NCI-H82 (cell line): ENCODE results near the gene FRMD4A.
"Not testable (repeated sequence)": the region's sequence is repeated elsewhere in the genome, so short reads cannot be mapped to it uniquely, and the experiment has no call there.

Experiments
- DNase-seq: peaks from one replicate; lab custom pipeline; 2025; lab: John Stamatoyannopoulos, UW

The FRMD4A gene

DNA sequence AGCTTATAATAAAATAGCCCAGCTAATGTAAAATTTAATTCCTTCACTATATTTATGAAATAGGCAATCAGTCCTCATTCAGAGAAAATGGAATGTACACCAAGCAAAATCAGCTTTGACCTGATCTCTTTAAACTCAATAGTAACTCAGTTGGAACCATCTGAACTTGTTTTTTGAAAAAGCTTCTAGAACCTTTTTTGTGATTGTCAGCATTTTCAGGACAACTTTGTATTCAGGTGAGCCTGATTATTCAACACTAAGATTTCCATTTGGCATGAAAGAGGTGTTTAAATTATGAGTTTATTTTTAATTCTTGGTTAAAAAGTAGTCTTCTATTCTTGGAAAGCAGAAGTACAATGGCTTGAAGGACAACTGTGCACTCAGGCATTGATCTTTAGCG, 89.5 kb downstream of the FRMD4A start:
- no peak for DNase-seq

DNA sequence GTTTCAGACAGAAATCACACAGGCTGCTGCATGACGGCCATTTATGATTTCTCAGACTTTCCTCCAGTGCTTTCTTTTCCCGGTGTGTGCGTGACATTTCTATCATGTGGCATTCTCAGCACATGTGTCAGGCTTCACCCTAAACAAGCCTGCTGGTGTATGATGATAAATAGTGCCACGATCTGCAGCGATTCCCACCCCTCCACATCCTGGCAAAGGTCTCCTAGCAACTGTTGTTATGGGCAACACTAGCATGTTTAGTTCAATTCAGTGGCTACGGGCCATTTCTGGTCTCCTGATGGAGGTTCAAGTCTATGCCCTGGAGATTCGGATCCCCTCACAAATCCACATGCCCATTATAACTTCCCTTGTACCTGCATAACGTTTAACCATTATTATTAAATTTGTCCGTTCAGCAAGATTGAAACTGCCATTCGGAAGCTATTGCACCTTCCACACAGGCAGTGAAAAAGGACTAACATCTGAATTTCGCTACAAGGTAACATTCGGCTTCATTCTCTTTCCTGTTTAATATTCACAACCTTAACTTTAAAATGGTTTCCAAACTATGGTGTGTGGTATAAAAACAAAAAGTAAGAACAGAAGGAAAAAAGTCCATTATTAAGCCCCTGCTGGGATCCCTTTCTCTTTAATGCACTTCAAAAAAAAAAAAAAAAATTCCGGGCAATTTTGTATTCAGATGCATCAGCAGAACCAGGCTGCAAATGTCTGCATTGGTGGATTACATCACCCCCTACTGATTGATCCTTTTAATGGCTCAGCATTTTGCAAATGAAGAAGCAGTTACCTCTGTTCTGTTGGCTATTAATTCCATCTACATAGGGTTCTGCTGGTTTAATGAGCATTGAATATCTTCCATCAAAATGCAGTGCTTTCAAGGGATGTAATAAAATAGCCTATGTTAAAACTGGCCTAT, 90.2 kb downstream of the FRMD4A start:
- peak; percentile 10 for DNase-seq

DNA sequence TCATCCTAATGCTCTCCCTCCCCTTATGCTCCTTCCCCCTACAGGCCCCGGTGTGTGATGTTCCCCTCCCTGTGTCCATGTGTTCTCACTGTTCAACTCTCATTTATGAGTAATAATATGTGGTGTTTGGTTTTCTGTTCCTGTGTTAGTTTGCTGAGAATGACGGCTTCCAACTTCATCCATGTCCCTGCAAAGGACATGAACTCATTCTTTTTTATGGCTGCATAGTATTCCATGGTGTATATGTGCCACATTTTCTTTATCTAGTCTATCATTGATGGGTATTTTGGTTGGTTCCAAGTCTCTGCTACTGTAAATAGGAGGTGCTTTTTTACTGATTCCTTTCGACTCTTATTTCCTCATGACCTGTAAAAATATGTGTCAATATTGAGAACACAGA, 92.1 kb downstream of the FRMD4A start:
- DNase-seq: not testable (repeated sequence)

DNA sequence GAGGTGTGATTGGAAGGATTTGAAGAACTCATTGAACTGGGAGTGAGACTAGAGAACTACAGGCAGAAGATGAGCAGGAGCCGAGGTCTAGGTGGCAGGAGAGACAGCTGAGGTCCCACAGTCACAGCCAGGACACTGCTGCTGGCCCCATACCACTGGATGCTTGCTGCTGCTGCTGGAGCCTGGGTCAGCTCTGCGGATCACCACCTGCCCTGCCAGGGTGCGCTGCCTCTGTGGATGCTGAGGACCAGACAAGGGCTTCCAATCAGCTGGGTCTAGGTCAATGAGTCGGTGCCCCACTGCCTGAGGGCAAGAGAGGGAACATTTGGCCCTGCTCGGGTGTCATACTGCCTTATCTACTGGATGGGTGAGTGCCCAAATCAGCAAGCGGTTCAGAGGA, 94.4 kb downstream of the FRMD4A start:
- no peak for DNase-seq

DNA sequence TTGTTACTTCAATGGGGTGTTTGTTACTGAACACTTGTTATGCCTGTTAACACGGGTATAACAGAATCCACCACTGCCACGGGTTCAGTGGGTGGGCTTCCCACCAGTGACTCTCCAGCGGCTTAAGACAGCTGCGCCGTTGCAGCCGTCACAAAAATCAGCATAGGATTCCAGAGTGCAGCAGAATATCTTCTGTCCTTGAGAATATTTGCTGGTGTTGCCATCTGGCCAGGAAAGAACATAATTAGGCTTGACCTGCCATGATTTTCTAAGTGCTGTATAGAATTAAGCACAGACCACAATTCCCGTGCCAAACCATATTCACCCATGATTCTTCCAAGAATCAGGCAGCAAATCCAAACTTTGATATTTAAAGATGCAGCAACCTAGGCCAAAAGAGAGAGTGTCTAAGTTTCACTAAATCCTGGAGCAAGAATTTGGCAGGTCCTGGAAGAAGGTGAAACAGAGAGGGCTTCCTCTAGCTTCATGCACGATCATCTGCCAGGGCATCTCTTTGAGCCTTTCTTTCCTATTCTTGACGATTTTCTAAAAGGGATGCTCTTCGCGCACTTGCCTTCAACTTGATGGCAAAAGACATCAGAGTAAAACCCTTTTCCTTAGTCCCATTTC, 95.0 kb downstream of the FRMD4A start:
- no peak for DNase-seq

DNA sequence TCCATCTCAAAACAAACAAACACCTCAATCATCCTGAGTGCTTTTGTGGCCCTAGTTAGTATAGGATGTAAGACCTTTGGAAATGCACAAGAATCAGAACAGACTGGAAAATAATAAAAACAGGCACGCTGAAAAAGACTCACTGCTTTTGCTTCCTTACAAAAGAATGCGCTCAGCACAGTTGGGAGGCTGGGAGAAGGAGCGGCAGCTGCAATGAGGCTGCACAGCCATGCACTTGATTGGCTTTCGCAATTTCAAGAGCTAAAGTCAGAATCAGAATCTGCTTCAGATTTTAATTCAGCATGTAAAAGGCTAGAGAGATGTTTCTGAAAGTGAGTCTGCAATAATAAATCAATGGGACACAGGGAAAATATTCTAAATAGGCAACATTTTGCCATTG, 97.2 kb downstream of the FRMD4A start:
- DNase-seq: no peak

DNA sequence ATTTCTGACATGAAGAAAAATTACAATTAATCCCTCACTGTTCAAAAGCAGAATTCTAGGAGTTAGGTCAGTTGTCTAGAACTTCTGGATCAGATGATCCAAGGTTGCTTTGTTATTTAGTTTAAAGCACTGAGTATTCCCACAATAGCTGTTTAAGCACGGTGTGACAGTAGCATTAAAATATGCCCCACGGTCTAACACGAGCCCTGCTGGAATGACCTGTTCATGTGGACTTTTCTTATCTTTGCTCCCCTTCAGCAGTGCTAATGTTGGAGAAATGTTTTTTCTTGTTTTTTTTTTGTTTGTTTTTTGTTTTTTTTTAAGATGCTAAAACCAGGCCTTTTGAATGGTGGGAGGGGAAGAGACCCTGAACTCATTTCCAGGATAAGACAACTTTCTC, 101.9 kb downstream of the FRMD4A start:
- not testable (repeated sequence) for DNase-seq

DNA sequence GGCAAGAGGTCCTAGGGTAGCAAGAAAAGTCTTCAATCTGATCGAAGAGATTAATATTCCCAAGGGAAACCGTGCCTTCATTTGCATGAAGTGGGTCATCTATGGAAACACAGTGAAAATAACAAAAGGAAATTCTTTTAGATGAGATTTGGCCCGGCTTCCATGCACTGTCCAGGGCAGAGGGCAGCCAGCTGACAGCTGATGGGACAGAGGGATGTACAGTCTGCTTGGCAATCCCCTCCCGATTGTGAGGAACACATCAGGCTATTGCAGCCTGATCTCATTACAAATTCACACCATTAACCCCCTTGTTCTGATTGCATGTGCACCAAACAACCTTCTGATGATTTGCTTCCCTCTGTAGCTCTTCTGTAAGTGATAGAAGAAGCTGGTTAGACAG, 105.3 kb downstream of the FRMD4A start:
- DNase-seq: no peak

DNA sequence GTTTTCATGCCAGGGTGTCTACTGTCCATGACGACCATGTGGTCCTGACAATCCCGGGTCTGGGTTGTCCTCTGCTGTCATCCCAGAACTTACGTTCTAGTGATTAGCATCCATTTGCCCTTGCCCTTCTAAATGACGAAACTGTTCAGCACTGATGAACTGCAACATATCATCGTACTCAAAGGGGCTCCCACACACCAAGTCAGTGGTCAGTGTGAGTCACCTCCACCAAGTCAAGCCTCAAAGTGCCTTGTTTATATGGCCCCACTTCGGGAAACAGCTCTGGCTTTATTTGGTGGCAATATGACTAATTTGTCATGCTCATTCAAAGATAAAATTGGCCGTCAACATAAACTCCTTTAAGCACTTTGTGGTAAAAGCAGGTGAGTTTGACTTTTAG, 110.7 kb downstream of the FRMD4A start:
- DNase-seq: no peak

DNA sequence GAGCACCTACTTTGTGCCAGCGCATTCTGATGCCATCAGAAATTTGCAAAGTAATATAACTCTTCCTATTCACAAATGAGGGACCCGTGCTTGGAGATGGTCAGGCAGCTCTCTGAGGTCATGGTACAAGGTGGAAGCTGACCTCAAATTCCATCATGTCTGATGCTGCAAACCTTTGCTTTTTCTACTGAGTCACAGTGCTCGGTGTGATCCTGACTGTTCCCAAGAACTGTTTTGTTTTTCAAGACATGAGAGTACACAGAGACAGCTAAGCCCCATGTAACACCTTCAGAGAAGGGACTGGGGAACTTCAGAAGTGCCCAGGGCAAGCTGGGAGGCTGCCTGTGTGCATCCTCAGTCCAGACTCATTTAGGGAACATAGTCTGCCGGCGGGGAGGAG, 111.3 kb downstream of the FRMD4A start:
- DNase-seq: no peak

DNA sequence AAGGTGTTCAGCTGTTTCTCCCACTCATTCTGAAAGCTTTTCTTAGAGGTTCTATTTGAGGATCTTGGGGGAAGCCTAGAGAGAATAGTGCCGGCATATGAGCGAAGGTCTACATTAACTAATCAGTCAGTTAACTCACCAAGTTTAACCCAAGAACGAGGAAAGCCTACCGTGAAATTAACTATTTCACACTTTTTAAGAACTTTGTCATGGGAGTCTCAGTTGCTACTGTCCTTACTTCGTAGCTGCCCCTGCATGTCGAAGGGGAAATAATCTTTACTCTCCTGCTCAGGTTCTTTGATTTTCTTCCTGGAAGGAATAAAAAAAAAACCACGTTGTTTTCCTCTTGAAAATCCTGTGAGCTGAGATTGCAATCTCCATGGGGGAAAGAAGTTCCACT, 115.1 kb downstream of the FRMD4A start:
- no peak for DNase-seq

DNA sequence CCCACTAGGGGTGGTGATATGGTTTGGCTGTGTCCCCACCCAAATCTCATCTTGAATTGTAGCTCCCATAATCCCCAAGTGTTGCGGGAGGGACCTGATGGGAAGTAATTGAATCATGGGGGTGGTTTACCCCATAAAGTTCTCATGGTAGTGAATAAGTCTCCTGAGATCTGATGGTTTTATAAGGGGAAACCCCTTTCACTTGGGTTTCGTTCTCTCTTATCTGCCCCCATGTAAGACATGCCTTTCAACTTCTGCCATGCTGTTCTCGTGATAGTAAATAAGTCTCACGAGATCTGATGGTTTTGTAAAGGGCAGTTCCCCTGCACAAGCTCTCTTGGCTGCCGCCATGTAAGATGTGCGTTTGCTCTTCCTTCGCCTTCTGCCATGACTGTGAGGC, 117.0 kb downstream of the FRMD4A start:
- not testable (repeated sequence) for DNase-seq

DNA sequence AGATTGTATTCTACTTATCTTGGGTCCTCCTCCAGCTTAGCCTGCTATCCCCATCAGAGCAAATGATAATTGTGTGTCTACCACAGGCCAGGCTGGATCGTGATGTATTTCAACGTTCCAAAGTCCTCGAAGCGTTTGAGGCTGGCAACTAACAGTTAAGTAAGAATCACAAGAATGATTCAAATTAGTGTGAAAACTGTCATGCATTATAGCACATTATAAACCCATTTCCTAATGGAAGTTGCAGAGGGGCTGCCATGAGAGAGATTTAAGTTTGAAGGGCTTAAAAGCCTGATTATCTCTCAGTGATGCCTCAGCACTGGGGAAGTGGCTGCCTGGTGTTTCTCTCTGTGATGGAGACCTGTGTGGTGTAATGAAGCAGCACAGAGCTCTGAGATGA, 119.1 kb downstream of the FRMD4A start:
- no peak for DNase-seq

DNA sequence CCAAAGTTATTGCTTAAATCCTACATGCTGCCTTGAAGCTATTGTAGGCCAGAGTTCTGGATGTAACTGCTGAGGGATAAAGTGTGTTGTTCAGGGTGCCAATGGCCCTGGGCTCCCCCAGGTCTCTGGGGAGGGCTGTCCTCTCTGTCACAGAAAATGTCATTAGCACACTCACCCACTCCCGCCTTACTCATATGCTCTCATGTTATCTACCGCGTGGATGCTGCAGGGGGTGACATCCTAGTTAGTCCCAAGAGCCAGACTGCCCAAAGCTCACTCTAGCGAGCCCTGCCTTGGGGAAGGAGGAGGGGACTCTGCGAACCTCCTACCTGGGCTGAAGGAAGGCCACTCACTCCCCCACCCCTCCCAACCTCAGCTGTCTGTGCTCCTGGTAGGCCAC, 122.5 kb downstream of the FRMD4A start:
- DNase-seq: no peak

DNA sequence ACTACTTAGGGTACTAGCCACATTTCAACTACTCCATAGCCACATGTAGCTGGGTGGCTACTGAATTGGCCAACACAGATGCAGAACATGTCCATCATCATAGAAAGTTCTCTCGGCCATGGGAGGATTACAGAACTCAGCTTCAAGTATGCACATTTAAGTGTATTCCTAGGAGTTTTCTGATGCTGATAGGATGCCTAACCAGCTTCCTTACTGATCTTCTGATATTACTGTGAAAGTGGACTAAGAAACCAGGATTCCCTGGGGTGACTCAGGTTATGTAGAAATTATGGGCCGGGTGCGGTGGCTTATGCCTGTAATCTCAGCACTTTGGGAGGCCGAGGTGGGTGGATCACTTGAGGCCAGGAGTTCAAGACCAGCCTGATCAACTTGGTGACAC, 125.5 kb downstream of the FRMD4A start:
- no peak for DNase-seq

DNA sequence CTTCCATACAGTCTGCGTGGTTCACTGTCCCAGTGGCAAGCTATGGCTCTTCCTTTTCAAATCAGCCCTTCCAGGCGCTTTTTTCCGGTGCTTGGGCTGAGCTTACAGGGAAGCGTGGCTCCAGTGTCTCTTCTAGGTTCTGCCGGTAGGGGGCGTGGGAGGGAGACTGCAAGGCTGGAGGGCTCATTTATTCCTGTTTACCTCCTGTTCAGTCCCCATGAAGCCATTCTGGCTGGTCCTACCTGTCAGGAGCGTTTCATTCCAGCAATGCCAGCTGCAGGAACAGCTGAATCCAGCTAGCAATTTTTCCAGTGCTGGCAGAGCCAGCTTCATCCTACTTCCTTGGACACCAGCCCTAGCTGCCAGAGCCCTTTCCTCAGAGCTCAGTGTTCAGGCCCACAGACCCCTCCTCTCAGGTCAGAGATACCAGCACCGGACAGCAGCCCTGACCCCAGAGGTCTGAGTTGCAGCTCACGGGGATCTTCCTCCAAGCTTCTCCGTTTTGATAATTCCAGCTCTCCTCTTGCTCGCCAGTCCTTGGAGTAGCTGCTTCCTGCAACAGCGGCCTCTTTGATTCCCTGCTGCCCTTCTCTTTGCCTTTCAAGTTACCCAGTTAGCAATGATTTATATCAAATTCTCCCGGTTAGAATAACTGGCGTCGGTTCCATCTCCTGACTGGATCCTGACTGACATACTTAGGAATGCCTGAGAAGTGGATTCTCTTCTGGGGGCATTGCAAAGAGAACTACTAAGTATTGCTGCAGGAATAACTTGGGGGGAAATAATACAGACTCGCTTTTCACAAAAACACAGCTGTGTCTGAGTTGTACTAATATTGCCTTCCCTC, 129.8 kb downstream of the FRMD4A start:
- DNase-seq: peak; percentile 38

DNA sequence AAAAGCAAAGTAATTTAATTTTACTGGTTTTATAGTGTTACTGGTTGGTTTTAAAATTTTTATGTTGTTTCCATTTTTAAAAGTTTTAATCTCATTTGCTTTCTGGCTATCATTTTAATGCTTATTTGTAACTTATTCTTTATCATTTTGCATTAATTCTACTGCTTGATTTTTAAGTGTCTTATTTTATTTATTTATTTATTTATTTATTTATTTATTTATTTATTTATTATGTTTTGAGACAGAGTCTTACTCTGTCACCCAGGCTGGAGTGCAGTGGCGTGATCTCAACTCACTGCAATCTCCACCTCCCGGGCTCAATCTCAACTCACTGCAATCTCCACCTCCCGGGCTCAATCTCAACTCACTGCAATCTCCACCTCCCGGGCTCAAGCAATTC, 131.6 kb downstream of the FRMD4A start:
- DNase-seq: not testable (repeated sequence)

DNA sequence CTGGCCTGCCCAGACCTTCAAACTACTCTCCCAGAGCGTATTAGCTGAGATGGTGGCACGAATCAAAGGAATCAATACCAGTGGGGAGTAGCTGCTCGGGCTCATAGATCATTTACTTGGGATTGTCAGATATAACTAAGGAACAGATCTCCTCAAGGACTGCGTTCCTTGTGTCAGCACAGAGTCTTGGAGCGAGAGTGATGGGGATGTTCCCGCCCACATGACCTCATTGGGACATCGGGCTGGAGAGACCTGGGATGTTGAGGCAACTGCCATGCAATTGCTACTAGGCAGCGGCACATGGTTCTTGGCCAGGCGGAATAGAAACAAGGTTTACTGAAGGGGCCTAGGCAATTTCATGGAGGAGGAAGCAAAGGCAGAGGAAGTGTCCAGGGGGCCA, 132.6 kb downstream of the FRMD4A start:
- no peak for DNase-seq

DNA sequence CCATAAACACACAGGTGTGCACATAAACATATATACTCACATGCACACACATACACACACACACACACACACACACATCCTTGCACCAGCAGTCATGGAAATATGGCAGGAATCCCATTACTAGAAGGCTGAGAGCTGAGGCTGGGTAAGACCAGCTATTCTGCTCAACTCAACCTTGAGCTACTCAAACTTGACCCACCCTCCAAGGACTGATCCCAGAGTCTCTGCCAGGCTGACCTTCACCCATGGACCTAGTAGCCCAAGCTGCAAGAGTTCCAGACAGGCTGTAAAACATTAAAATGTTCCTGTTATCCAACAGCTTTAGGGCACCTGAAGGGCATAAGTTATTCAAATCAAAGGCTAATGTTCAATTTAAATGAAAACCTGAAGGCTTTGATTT, 134.6 kb downstream of the FRMD4A start:
- DNase-seq: no peak

DNA sequence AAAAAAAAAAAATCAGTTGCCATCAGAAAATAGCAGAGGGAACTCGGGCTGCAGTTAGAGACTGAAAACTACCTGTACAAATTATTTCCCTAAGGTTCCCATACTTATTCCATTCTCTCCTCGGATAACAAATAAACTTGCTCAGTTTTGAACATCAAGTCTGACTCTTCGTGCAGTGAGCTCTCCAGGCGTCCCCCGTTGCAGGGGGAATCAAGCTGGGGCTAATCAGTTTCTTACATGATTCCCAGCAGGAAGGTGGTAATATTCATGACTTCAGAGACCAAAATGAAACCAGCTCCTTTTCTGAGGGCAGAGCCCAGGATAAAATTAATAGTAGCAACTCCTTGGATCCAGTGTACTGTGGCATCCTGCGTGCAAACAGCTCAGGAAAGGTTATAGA, 135.3 kb downstream of the FRMD4A start:
- no peak for DNase-seq

DNA sequence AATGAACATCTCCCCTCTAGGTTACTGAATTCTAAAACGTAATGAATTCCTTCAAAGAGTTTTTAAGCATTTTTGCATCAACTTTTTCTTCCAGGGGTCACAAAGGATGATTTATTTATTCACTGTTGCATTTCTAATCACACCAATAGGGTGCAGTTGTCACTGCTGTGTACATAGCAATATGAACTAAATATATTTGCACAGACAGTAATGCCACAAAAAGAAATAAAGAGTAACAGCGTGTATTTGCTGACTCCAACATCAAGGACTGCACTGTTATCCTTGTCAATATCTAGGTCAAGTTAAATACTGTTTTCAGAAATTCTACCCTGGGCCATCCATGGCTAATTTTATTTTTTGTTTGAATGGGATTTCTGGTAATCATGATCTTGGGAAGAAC, 138.0 kb downstream of the FRMD4A start:
- DNase-seq: no peak

DNA sequence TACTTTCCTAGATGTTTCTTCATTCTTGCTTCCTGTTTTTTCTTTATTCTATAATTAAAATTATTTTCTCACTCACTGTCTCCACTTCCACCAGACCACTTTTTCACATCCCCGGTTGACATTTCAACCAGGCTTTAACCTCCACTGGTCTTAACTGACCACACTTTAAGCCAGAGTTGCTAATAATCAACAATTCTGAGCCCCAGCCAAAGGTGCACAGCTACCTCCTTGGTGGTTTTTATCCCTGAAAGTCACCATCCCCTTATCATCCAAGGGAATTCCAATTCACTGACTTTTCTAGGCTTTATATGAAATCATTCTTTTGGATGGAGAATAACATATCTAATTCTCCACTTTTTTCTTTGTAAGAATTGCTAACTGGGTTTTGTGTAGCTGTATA, 138.9 kb downstream of the FRMD4A start:
- no peak for DNase-seq

DNA sequence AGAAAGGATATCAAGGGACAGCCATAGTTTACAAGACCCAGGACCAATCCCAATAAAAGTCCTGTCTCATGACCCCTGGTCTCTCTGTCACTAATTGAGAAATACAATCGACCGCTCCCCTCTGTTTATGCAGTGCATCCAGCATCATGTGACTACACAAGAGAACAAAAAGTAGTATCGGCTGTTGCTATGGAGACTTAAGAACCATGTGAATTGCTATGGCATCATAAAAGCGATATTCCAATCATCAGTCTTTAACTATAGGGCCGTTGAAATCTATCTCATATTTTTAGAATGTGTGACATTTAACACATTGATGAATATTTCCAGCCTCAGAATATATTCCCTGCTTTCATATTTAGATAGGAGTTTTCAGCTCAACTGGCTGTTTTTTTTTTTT, 139.3 kb downstream of the FRMD4A start:
- no peak for DNase-seq
